Measurements from ENCODE around the gene GCLM.
"Not testable (repeated sequence)": the region's sequence is repeated elsewhere in the genome, so short reads cannot be mapped to it uniquely, and the experiment has no call there.

Gene GCLM

DNA sequence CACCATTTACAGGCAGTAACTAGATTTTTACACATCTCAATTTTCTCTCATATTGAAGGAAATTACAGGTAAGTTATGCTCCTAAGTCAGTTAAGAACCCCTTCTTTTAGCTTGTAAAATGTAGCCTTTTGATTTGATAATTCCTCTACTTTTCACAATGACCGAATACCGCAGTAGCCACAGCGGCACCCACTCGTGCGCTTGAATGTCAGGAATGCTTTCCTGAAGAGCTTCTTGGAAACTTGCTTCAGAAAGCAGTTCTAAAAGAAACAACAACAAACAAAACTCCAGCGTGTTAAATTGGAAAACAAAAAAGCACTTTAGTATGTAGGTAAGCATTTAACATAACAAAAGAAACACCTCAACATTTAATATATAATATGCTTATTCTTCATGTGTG is 20.3 kb downstream of the GCLM start:
- DNase-seq: no peak

DNA sequence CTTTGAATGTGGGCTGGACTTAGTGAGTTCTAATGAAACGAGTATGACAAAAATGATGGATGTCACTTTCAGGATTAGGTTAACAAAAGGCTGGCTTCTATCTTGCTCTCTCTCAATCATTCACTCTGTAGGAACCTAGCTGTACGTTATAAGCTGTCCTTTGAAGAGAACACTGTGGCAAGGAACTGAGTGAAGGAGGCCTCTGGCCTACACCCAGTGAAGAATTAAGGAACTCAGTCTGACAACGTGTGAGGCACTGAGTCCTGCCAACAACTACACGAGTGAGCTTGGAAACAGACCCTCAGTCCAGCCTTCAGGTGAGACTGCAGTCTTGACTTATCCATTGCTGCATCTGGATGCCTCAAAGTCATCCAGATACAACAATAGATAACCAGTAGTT is 27.0 kb downstream of the GCLM start:
- DNase-seq: no peak

DNA sequence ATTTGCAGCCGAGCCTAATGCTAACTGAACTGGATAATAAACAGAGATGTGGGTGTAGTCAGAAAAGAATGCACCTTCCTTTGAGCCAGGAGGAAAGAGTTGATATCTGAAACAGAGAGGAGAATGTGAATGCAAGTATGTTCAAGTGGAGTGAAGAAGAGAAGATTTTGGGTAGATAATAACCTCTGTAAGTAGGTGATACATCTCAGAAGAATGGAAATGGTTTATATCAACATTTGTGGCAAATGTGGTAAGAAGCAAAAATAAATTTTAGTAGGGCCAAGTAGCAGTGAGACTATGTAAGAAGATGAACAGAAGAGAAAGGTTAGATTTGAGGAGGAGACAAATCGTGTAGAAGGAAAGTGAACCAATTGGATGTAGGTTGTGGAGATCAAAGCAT is 28.5 kb downstream of the GCLM start:
- no peak for DNase-seq

DNA sequence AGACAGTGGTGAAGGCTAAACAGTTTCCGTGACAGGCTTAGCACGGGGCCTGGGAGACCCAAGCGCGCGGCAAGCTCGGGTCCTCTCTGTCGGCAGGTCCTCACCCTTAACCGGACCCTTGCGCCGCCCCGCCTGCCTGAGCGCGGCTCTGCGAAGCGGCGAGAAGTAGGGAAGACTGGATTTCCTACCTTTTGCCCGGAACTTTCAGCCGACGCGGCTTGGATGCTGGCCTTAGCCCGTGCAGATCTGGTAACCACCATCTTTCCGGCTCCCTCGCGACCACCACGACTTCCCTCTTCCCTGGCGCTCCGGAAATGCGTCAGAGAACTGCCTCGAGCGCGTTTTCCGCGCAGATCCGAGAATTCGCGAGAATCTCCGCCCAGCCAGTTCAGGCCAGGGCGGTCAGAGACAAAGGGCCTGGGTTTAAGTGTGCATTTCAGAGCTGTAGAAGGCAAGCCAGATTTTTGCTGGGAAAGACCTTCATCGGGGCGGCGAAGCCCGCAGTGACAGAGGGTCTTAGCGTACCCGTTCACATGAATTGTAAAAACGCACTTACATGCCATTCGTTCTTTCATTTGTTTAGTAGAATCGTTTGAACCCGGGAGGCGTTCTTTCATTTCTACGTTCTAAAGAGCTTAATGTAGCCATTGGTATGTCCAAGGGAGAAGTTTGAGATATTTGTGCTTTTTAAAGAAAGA is 30.2 kb downstream of the GCLM start, which contains the start of gene DNTTIP2:
Gene DNTTIP2, minus strand, starts transcription at position 318 of the 698 bp plus-strand sequence. Its CDS starts 58 bp downstream, at position 260.
- DNase-seq: peak; percentile 94 to 96 (median 95)

DNA sequence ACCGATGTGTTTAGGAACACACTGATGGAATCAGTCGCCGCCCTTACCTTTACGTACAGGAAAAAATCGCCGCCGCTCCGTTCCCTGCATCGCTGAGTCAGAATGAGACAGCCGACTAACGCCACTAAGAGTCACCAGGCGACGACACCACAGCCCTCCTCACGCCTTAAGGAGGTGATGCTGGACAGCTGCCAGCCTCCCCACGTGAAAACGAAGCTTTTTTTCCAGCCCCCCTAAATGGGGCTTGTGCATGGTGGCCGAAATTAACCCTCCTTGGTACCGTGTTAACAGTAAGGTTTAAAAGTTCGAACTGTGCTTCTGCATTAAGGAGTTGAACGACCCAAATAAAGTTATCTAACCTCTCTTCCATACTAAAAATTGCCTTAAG is 30.7 kb downstream of the GCLM start:
- DNase-seq: peak; percentile 68 to 80 (median 77)

DNA sequence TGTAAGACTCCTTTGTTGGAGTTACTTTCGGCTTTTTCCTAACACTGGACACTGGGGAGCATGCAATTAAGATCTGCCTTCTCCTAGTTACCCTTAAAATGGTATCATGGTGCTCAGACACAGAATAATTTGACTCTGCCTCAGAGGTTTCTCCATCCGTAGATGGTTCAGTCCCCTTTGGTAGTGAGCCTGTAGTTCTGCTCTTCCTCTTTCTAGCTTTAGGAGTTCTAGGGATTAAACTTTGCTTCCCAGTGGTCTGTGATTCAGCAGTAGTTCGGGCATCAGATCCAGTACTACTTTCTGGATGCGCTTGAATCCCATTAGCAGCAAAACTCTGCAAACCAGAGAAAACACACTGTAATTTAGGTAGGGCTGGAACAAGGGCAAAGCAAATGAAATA is 31.7 kb downstream of the GCLM start:
- no peak for DNase-seq

DNA sequence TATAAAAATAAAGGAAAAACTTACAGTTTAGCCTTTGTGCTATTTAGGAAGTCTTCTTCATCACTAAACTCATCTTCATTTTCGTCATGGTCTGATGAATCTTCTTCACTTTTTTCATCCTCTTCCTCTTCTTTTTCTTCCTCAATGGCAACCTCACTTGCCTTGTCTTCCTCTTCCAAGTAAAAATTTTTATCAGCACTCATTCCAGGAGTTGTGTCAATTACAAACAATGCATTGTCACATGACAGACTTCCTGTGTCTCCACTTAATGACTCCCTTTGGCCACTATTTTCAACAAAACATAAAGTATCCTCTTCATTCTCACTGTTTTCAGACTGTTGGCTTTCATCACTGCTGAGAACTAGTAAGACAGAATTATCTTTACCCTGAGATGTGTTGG is 33.0 kb downstream of the GCLM start:
- peak in 2 of 4 experiments; percentile 16 to 32 for DNase-seq

DNA sequence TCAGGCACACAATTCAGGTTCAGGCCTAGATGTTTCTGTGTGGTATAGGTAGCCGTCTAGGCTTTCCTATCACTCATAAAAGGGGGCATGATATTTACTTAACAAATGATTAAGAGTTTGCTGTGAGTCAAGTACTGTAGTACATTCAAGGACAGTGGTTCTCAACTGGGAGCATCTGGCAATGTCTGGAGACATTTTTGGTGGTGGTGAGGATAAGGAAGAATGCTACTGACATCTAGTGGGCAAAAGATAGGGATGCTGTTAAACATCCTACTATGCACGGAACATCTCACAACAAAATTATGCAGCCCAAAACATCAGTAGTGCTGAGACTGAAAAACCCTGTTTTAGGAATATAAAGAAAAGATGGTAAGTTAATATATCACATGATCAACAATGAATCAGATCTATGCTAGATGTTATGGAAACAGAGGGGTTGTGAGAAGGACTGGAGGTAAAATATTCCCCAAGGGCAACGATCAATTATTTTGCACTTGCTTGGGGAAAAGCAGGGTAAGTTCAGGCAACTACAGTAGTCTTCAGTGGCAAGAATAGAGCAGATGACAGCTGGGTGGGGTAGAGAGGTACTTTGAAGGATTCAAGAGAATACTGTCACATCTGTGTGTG is 35.1 kb downstream of the GCLM start:
- DNase-seq: peak in 3 of 4 experiments; percentile 30 to 37 (median 32)

DNA sequence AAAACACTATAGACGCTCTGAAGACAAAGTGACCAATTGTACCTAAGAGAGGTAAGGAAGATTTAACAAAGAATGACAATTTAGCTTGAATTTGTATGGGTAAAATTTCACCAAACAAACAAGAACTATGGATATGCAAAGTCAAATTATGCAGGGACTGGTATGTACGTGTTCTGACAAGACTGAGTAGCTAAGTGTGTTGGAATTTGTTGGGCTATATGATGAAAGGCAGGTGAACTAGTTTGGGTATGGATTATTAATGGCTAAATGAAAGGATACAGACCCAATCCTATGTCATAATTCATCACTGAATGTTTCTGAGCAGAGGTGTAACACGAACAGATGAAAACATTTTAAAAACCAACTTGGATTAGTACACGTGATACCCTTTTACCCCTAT is 37.9 kb downstream of the GCLM start:
- DNase-seq: no peak

DNA sequence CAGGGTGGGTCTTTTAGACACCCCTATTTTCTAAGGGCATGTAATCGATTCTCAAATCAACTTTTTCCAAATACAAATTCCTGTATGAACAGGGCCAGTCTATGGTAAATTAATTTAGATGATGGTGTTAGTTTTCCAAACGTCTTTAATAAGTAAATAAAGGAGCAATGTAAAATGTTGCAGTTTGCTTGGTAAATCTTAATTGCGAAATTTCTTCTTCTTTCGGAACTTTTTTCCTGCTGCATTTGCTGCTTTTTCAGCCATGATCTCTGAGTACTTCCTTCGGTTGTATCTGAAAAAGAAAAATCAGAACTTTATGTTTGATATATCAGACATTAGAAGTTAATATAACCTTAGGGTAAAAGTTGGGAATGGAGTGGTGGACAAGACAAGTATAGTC is 39.6 kb downstream of the GCLM start:
- DNase-seq: no peak

DNA sequence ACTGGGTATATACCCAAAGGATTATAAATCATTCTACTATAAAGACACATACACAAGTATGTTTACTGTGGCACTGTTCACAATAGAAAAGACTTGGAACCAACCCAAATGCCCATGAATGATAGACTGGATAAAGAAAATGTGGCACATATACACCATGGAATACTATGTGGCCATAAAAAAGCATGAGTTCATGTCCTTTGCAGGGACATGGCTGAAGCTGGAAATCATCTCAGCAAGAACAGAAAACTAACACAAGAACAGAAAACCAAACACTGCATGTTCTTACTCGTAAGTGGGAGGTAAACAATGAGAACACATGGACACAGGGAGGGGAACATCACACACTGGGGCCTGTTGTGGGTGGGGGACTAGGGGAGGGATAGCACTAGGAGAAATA is 40.7 kb downstream of the GCLM start:
- DNase-seq: not testable (repeated sequence)

DNA sequence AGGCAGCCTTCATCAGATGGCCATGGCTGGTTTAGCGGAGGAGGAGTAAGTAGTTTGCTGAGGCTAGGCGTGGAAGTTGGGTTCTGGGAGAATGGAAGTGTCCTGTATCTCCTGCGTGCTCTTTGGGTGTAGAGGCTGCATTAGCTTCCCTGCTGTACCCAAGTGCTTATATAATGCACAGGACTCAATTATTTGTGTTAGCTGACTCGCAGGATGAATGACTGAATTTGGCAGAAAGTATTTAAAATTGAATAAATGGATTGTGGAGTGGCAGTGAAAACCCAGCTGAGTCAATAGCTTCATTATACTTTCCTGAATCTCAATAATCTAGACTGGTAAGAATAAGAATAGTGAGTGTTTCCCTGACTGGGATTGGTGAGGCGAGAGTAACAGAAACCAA is 44.0 kb downstream of the GCLM start:
- no peak for DNase-seq

DNA sequence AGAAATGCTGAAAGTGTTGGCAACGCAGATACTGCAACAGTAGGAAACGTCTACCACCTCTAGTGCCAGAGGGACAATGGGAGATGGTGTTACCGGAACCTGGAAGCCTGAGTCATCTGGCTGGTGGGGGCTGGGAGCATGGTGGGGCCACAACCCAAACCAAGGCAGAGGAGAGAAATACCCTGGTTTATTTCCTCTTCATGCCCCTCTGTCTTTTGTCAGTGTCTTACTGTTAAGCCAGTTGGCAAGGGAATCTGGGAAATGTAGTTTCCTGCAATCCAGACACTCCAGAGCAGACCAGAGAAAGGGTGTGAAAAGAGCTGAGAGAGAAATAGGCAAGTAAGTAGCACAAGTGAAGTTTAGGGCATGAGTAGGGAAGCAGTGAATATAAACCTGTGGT is 45.1 kb downstream of the GCLM start:
- no peak for DNase-seq

DNA sequence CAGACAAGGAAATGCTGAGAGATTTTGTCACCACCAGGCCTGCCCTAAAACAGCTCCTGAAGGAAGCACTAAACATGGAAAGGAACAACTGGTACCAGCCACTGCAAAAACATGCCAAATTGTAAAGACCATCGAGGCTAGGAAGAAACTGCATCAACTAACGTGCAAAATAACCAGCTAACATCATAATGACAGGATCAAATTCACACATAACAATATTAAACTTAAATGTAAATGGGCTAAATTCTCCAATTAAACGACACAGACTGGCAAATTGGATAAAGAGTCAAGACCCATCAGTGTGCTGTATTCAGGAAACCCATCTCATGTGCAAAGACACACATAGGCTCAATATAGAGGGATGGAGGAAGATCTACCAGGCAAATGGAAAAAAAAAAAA is 51.6 kb downstream of the GCLM start:
- not testable (repeated sequence) for DNase-seq

DNA sequence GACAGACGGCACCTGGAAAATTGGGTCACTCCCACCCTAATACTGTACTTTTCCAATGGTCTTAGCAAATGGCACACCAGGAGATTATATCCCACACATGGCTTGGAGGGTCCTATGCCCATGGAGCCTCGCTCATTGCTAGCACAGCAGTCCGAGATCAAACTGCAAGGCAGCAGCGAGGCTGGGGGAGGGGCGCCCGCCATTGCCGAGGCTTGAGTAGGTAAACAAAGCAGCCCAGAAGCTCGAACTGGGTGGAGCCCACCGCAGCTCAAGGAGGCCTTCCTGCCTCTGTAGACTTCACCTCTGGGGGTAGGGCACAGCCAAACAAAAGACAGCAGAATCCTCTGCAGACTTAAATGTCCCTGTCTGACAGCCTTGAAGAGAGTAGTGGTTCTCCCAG is 53.2 kb downstream of the GCLM start:
- not testable (repeated sequence) for DNase-seq

DNA sequence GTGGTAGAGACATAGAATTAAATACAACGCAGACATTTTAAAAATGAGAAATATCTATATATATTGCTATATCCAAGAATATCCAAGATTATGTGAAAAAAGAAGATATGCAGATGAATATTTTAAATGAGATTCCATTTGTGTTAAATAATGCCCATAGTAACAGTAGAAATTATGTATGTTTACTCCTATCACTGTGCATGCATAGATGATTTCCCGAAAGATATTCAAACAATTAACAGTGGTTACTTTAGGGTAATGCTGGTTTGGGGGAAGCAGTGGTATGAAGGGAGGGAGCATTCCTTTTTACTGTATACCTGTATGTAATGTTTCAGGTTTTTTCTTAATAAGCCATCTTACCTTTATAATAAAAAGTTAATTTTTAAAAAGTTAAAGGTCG is 55.3 kb downstream of the GCLM start:
- no peak for DNase-seq

DNA sequence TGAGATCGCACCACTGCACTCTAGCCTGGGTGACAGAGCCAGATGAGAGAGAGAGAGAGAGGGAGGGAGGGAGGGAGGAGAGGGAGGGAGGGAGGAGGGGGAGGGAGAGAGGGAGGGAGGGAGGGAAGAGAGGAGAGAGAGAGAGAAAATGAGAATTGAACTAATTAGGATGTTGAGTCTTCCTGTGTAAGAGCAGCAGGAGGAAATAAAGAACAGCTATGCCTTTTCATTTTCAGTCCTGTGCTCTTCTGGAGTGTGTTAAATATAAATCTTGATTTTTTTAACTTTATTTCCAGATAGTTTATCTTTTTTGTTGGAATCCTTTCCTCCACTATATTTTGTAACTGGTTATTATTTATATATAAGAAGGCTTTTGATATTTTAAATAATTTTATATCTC is 57.4 kb downstream of the GCLM start:
- DNase-seq: no peak

DNA sequence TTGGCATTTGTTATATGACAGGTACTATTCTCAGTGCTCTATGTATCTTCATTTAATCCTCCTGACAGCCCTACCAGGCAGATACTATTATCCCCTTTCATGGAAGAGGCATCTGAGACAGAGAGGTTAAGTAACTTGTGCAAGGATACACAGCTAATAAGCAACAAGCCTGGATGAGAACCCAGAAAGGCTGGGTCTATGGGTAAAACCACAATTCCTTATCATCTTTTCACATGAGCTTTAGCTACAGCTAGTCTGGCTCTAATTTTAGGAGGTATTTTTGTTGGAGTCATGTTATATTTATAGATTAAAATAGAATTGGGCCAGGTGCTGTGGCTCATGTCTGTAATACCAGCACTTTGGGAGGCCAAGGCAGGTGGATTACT is 57.9 kb downstream of the GCLM start:
- no peak for DNase-seq

DNA sequence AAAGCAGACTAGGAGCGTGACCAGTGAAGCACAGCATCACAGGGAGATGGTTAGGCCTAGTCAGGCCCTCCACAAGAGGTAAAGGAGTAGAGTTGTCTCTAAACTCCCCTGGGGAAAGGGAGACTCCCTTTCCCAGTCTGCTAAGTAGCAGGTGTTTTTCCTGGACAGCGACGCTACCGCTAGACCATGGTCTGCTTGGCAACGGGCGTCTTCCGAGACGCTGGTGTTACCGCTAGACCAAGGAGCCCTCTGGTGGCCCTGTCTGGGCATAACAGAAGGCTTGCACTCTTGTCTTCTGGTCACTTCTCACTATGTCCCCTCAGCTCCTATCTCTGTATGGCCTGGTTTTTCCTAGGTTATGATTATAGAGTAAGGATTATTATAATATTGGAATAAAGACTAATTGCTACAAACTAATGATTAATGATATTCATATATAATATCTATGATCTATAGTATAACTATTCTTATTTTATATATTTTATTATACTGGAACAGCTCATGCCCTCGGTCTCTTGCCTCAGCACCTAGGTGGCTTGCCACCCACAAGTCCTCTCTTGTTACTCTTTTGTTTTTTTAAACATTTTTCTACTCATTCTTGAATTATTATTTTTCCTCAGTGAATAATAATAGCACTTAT is 58.4 kb downstream of the GCLM start:
- DNase-seq: peak; percentile 36 to 63 (median 42)

DNA sequence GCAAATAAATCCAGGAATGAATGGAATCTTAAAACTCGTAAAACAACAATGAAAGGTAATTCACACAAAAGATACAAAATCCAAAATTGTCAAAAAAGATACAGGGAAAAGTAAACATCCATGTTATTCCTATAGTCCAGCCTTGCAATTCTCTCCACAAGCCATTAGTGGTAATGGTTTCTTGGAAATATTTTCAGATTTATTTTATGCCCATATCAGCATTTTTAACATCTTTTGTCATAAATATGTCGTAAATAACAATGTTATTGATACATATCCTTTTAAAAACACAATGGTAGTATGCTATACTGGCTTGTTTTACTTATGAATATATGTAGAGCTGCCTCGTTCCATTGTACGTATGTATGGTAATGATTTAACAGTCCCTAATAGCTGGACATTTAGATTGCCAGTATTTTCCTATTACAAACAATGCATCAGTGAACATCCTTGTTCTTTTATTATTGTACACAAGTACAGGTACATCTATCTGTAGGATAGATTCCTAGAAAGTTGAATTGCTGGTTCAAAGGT is 60.8 kb downstream of the GCLM start:
- no peak for DNase-seq

DNA sequence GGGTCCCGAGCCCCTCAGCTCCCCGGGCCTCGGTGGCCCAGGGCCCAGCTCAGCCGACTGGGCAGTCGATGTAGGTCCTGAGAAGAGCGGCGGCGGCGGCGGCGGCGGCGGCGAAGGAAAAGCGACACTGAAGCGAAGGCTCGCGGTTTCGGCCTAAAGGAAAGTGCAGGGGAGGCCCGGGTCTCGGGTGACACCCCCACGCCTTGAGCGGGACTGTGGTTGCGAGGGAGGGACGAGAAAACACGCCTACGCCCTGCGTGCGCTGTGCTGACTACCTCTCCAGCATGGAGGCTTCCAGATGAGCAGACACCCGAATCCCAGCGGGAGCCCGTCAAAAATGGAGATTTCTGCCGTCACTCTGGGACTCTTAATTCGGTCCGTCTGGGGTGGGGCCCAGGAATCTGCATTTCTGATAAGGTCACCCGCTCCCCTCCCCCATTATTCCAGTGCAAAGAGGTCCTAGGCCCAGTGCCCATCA is 61.4 kb downstream of the GCLM start:
- DNase-seq: peak; percentile 66 to 83 (median 74)

DNA sequence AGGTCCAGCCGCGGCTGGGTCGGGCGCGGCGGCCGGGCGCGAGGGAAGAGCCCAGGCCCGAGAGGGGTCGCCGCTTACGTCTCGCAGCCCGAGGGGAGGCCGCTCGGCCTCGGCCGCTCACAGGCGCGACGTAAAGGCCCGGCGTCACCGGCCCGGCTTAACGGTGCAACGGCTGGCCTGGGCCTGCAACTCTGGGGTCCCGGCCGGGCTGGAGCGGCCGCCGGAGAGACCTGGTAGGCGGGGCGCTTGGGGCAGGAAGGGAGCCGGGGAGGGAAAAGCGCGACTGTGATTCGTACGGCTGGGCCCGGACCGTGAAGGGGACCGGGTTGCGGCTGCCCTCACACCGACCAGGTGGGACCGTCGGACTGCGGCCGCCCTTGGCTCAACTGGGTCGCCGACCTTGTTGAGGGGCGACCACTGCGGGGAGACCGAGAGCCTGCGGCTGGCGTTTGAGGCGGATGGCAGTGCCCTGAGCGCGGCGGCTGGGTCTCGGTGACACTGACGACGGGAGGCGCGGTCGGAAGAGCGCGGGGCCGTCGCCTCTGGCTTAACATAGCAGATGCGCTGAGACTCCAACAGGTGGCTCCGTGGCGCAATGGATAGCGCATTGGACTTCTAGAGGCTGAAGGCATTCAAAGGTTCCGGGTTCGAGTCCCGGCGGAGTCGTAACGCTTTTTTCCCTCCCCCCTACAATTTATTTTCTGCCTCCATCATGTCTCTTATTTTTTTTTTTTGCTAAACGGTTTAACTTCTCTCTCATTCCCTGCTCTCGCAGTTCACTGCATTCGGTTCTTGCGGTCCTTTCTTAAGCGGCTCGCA is 62.0 kb downstream of the GCLM start:
- peak; percentile 91 to 97 (median 92) for DNase-seq
